ENCODE data around the gene GPR152.

DNA sequence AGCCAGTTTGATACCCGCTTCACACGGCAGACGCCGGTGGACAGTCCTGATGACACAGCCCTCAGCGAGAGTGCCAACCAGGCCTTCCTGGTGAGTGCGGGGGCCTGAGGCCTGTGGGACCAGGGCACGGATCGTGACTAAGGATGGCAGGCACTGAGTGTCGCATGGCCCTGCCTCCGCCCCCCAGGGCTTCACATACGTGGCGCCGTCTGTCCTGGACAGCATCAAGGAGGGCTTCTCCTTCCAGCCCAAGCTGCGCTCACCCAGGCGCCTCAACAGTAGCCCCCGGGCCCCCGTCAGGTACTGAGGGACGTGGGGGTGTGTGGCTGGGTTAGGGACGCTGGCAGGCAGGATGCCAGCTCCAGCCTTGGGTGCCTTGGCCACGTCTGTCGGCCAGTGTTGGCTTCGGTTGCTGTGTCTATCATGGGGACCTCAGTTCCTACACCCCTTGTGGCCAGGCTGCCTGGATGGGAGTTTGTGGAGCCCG is 18.1 kb downstream of the GPR152 start:
- TF ChIP-seq, protein P1, sequence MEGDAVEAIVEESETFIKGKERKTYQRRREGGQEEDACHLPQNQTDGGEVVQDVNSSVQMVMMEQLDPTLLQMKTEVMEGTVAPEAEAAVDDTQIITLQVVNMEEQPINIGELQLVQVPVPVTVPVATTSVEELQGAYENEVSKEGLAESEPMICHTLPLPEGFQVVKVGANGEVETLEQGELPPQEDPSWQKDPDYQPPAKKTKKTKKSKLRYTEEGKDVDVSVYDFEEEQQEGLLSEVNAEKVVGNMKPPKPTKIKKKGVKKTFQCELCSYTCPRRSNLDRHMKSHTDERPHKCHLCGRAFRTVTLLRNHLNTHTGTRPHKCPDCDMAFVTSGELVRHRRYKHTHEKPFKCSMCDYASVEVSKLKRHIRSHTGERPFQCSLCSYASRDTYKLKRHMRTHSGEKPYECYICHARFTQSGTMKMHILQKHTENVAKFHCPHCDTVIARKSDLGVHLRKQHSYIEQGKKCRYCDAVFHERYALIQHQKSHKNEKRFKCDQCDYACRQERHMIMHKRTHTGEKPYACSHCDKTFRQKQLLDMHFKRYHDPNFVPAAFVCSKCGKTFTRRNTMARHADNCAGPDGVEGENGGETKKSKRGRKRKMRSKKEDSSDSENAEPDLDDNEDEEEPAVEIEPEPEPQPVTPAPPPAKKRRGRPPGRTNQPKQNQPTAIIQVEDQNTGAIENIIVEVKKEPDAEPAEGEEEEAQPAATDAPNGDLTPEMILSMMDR (IDR thresholded peaks at IDR 0.05; ENCODE audit: low read length) = no peak
- TF ChIP-seq EZH2 (IDR thresholded peaks at IDR 0.05; ENCODE audit: borderline replicate concordance, low read length) = no peak

Data from OCI-LY1 (cell line).